ENCODE data around the gene RAB27A. TPM values are rescaled to one million over a fixed set of nuclear protein-coding genes. Genes with fewer than 3 reads are reported as not detected.

Gene RAB27A
- total and polyA plus RNA-seq, 4 donors: 20.5 to 67.5 (median 44.5) TPM

- peaks cover 0 to 1% of the 10 kb centered on the region in 2 donors for H3K4me1 ChIP-seq (ENCODE audit: control insufficient read depth in 1 of 2, insufficient read depth in 2 of 2, low read length in 2 of 2)
- intact Hi-C loops (cut with DNase I): no loop called here
- H3K36me3 ChIP-seq (ENCODE audit: control insufficient read depth in 1 of 2, insufficient read depth in 2 of 2, low read length in 1 of 2): peaks cover 0 to 3% of the 10 kb centered on the region in 2 donors
- ATAC-seq (ENCODE audit: low FRiP score): no peak
- DNase-seq: no peak
- H3K27ac ChIP-seq (ENCODE audit: low read depth in 1 of 2, low read length in 2 of 2): no peak overlapping the region
- H3K4me3 ChIP-seq (ENCODE audit: low read length in 2 of 2): no peak overlapping the region
- H3K27me3 ChIP-seq (ENCODE audit: control insufficient read depth in 1 of 2, insufficient read depth in 2 of 2, low read length in 1 of 2): no peaks in the 10 kb centered on the region
- 86 to 89% methylated on average over 2 of the region's 2 CpGs for whole genome bisulfite sequencing, 2 donors
- no peaks in the 10 kb centered on the region for H3K9me3 ChIP-seq (ENCODE audit: control insufficient read depth, low read length)
Measured at GRCh38 chr15:55277715-55278114, 11.9 kb downstream of the RAB27A start.

- DNase-seq (no peak), ATAC-seq (ENCODE audit: low FRiP score) (no peak)
- no peak overlapping the region for H3K4me3 ChIP-seq (ENCODE audit: low read length in 2 of 2)
- peaks cover 0 to 1% of the 10 kb centered on the region in 2 donors for H3K4me1 ChIP-seq (ENCODE audit: control insufficient read depth in 1 of 2, insufficient read depth in 2 of 2, low read length in 2 of 2)
- peaks cover 0 to 3% of the 10 kb centered on the region in 2 donors for H3K36me3 ChIP-seq (ENCODE audit: control insufficient read depth in 1 of 2, insufficient read depth in 2 of 2, low read length in 1 of 2)
- 30 to 31% methylated on average over 7 of the region's 7 CpGs for WGBS, 2 donors
- intact Hi-C loops (cut with DNase I): no loop called here
- H3K27me3 ChIP-seq (ENCODE audit: control insufficient read depth in 1 of 2, insufficient read depth in 2 of 2, low read length in 1 of 2): no peaks in the 10 kb centered on the region
- no peak overlapping the region for H3K27ac ChIP-seq (ENCODE audit: low read depth in 1 of 2, low read length in 2 of 2)
- no peaks in the 10 kb centered on the region for H3K9me3 ChIP-seq (ENCODE audit: control insufficient read depth, low read length)
Measured at GRCh38 chr15:55277116-55277564, 12.5 kb downstream of the RAB27A start.

GRCh38 chr15:55276324-55276723, 13.3 kb downstream of the RAB27A start:
- DNase-seq: no peak
- 77 to 79% methylated on average over 5 of the region's 5 CpGs for WGBS, 2 donors

GRCh38 chr15:55270291-55270690, 19.3 kb downstream of the RAB27A start:
- no peaks in the 10 kb centered on the region for H3K4me1 ChIP-seq (ENCODE audit: control insufficient read depth in 1 of 2, insufficient read depth in 2 of 2, low read length in 2 of 2)
- no peak overlapping the region for H3K4me3 ChIP-seq (ENCODE audit: low read length in 2 of 2)
- no peak for DNase-seq
- H3K36me3 ChIP-seq (ENCODE audit: control insufficient read depth in 1 of 2, insufficient read depth in 2 of 2, low read length in 1 of 2): no peaks in the 10 kb centered on the region
- H3K9me3 ChIP-seq (ENCODE audit: control insufficient read depth, low read length): no peaks in the 10 kb centered on the region
- ATAC-seq (ENCODE audit: low FRiP score): no peak
- intact Hi-C loops (cut with DNase I): no loop called here
- 80 to 82% methylated on average over 6 of the region's 6 CpGs for WGBS, 2 donors
- H3K27me3 ChIP-seq (ENCODE audit: control insufficient read depth in 1 of 2, insufficient read depth in 2 of 2, low read length in 1 of 2): no peaks in the 10 kb centered on the region
- no peak overlapping the region for H3K27ac ChIP-seq (ENCODE audit: low read depth in 1 of 2, low read length in 2 of 2)

More at GRCh38 chr15:55276324-55276723, 13.3 kb downstream of the RAB27A start:
- intact Hi-C loops (cut with DNase I): no loop called here
- Histone ChIP-seq H3K36me3 (ENCODE audit: control insufficient read depth in 1 of 2, insufficient read depth in 2 of 2, low read length in 1 of 2) (peaks cover 0 to 3% of the 10 kb centered on the region in 2 donors), H3K4me3 (ENCODE audit: low read length in 2 of 2) (no peak overlapping the region), H3K9me3 (ENCODE audit: control insufficient read depth, low read length) (no peaks in the 10 kb centered on the region), H3K27me3 (ENCODE audit: control insufficient read depth in 1 of 2, insufficient read depth in 2 of 2, low read length in 1 of 2) (no peaks in the 10 kb centered on the region), H3K4me1 (ENCODE audit: control insufficient read depth in 1 of 2, insufficient read depth in 2 of 2, low read length in 2 of 2) (peaks cover 0 to 1% of the 10 kb centered on the region in 2 donors), H3K27ac (ENCODE audit: low read depth in 1 of 2, low read length in 2 of 2) (no peak overlapping the region)
- no peak for ATAC-seq (ENCODE audit: low FRiP score)

GRCh38 chr15:55268176-55268695, 21.4 kb downstream of the RAB27A start:
- WGBS, 2 donors: 94 to 96% methylated on average over 2 of the region's 2 CpGs
- ATAC-seq (ENCODE audit: low FRiP score): no peak

GRCh38 chr15:55267401-55268175, 22.0 kb downstream of the RAB27A start:
- Histone ChIP-seq H3K4me1 (ENCODE audit: control insufficient read depth in 1 of 2, insufficient read depth in 2 of 2, low read length in 2 of 2) (no peaks in the 10 kb centered on the region), H3K9me3 (ENCODE audit: control insufficient read depth, low read length) (no peaks in the 10 kb centered on the region), H3K27me3 (ENCODE audit: control insufficient read depth in 1 of 2, insufficient read depth in 2 of 2, low read length in 1 of 2) (no peaks in the 10 kb centered on the region), H3K36me3 (ENCODE audit: control insufficient read depth in 1 of 2, insufficient read depth in 2 of 2, low read length in 1 of 2) (no peaks in the 10 kb centered on the region), H3K27ac (ENCODE audit: low read depth in 1 of 2, low read length in 2 of 2) (no peak overlapping the region), H3K4me3 (ENCODE audit: low read length in 2 of 2) (no peak overlapping the region)
- 79 to 82% methylated on average over 10 of the region's 10 CpGs for WGBS, 2 donors
- ATAC-seq (ENCODE audit: low FRiP score) (peak; percentile 69), DNase-seq (peak in 1 of 2 donors; percentile 80)
- intact Hi-C loops (cut with DNase I): no loop called here

More at GRCh38 chr15:55268176-55268695, 21.4 kb downstream of the RAB27A start:
- H3K36me3 ChIP-seq (ENCODE audit: control insufficient read depth in 1 of 2, insufficient read depth in 2 of 2, low read length in 1 of 2): no peaks in the 10 kb centered on the region
- H3K27ac ChIP-seq (ENCODE audit: low read depth in 1 of 2, low read length in 2 of 2): no peak overlapping the region
- H3K9me3 ChIP-seq (ENCODE audit: control insufficient read depth, low read length): no peaks in the 10 kb centered on the region
- no peak for DNase-seq
- intact Hi-C loops (cut with DNase I): no loop called here
- no peaks in the 10 kb centered on the region for H3K4me1 ChIP-seq (ENCODE audit: control insufficient read depth in 1 of 2, insufficient read depth in 2 of 2, low read length in 2 of 2)
- no peaks in the 10 kb centered on the region for H3K27me3 ChIP-seq (ENCODE audit: control insufficient read depth in 1 of 2, insufficient read depth in 2 of 2, low read length in 1 of 2)
- H3K4me3 ChIP-seq (ENCODE audit: low read length in 2 of 2): no peak overlapping the region

- H3K36me3 ChIP-seq (ENCODE audit: control insufficient read depth in 1 of 2, insufficient read depth in 2 of 2, low read length in 1 of 2): no peaks in the 10 kb centered on the region
- H3K4me3 ChIP-seq (ENCODE audit: low read length in 2 of 2): no peak overlapping the region
- ATAC-seq (ENCODE audit: low FRiP score) (no peak), DNase-seq (no peak)
- H3K27me3 ChIP-seq (ENCODE audit: control insufficient read depth in 1 of 2, insufficient read depth in 2 of 2, low read length in 1 of 2): no peaks in the 10 kb centered on the region
- H3K4me1 ChIP-seq (ENCODE audit: control insufficient read depth in 1 of 2, insufficient read depth in 2 of 2, low read length in 2 of 2): no peaks in the 10 kb centered on the region
- intact Hi-C loops (cut with DNase I): no loop called here
- WGBS, 2 donors: 88 to 91% methylated on average over 2 of the region's 2 CpGs
- no peak overlapping the region for H3K27ac ChIP-seq (ENCODE audit: low read depth in 1 of 2, low read length in 2 of 2)
- no peaks in the 10 kb centered on the region for H3K9me3 ChIP-seq (ENCODE audit: control insufficient read depth, low read length)
Measured at GRCh38 chr15:55266547-55266946, 23.1 kb downstream of the RAB27A start.

GRCh38 chr15:55260562-55261131, 29.0 kb downstream of the RAB27A start:
- intact Hi-C loops (cut with DNase I): no loop called here
- 77% methylated on average over 3 of the region's 3 CpGs for WGBS, 2 donors
- no peak overlapping the region for H3K4me3 ChIP-seq (ENCODE audit: low read length in 2 of 2)
- H3K36me3 ChIP-seq (ENCODE audit: control insufficient read depth in 1 of 2, insufficient read depth in 2 of 2, low read length in 1 of 2): no peaks in the 10 kb centered on the region
- ATAC-seq (ENCODE audit: low FRiP score): no peak
- H3K27me3 ChIP-seq (ENCODE audit: control insufficient read depth in 1 of 2, insufficient read depth in 2 of 2, low read length in 1 of 2): no peaks in the 10 kb centered on the region
- no peak for DNase-seq
- no peak overlapping the region for H3K27ac ChIP-seq (ENCODE audit: low read depth in 1 of 2, low read length in 2 of 2)
- no peaks in the 10 kb centered on the region for H3K4me1 ChIP-seq (ENCODE audit: control insufficient read depth in 1 of 2, insufficient read depth in 2 of 2, low read length in 2 of 2)
- H3K9me3 ChIP-seq (ENCODE audit: control insufficient read depth, low read length): no peaks in the 10 kb centered on the region

All from aorta (tissue), 5 donors.